GM12875 (cell line): ENCODE measurements around the gene EXT2.

Experiments
- H3K4me3 ChIP-seq: one replicate; pipeline ENCODE4 v1.5.1; 2011; ENCODE audit warnings: low read depth, low read length, control low read depth
- TF ChIP-seq, protein P1 (sequence below): IDR thresholded peaks from 2 replicates; pipeline ENCODE4 v1.5.1; 2011; ENCODE audit warnings: low read depth, mild to moderate bottlenecking, control low read depth, inconsistent platforms, low read length, moderate library complexity, borderline replicate concordance; ENCODE audit not compliant: insufficient read depth

Gene EXT2

DNA sequence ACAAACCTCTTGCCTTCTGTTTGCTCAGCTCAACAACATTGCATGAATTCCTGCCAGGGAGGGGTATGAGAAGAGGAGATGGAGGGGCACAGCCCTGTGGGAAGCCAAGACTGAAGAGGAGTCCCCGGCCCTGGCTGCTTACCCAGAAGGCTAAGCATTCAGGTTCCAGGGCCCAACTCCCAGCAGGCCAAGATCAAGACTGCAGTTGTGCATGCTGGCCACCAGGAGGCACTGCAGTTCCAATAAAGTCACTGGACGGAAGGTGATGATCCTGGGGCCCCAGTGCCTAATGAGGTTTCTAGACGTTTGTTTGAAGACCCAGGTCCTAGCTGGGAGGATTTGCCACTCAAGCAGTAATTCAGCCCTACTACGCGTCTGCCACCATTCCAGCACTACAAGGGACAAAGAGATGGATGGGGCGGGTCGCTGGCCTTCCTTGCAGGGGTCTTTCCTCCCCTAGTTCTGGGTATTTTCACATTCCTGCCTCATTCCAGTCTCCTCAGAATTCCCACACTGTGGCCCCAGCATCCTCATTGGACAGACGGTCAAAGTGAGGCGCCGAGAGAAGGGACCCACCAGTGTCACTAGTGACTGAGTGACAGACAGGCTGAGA, 190.9 kb downstream of the EXT2 start:
- H3K4me3 ChIP-seq, result no peak overlapping the region
- TF ChIP-seq, protein P1, sequence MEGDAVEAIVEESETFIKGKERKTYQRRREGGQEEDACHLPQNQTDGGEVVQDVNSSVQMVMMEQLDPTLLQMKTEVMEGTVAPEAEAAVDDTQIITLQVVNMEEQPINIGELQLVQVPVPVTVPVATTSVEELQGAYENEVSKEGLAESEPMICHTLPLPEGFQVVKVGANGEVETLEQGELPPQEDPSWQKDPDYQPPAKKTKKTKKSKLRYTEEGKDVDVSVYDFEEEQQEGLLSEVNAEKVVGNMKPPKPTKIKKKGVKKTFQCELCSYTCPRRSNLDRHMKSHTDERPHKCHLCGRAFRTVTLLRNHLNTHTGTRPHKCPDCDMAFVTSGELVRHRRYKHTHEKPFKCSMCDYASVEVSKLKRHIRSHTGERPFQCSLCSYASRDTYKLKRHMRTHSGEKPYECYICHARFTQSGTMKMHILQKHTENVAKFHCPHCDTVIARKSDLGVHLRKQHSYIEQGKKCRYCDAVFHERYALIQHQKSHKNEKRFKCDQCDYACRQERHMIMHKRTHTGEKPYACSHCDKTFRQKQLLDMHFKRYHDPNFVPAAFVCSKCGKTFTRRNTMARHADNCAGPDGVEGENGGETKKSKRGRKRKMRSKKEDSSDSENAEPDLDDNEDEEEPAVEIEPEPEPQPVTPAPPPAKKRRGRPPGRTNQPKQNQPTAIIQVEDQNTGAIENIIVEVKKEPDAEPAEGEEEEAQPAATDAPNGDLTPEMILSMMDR, result peak; percentile 94

DNA sequence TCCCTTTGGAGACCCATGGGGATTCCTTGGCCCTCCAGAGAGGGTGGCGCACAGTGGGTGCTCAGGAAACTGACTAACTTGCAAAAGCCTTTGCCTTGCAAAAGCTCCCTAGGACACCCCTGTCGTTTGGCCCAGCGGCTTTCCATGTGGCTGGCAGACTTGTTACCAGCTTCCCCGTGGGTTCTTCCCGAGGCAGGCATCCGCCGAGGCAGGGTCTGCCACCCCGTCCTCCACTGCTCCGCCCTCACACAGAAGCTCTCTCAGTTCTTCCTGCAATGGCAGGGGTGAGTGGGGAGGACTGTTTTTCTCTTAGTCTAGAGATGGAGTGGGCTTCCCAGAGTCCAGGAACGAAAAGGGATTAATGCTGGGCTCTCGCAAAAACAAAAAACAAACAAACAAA, 191.4 kb downstream of the EXT2 start:
- TF ChIP-seq, protein P1, result no peak

DNA sequence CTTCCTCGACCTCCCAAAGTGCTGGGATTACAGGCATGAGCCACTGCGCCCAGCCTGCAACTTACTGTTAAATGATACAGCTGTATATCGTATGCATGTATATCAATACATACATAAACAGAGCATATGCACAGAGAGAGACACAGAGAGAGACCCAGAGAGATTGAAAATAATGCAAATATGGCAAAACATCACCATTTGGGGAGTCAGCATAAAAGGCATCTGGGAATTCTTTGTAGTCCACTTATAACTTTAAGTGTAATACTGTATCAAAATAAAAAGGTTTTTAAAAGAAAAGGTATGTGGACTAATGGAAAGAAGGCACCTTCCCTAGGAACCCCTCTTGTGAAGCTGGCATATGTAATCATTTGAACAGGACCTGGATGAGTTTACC, 192.7 kb downstream of the EXT2 start:
- H3K4me3 ChIP-seq, result no peak overlapping the region
- TF ChIP-seq, protein P1, result no peak

More for the DNA sequence above, 191.4 kb downstream of the EXT2 start:
- no peak overlapping the region for H3K4me3 ChIP-seq

DNA sequence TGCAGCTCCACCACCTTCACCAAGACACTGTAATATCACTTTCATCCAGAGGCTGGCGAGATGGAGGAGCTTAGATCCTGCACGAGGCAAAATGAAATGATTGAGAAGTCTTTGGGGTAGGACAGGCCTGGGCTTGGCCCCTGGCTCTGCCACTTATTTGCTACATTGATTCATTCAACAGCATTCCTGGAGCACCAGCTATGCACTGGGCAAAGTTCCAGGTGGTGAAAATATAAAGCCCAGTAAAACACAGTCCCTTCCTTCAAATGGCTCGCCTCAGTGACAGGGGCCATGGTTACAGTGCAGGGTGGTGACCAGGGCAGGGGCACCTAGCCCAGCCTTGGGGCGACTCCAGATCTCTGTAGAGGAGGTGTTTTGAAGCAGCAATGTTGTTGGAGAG, 194.7 kb downstream of the EXT2 start:
- TF ChIP-seq, protein P1, result no peak
- no peak overlapping the region for H3K4me3 ChIP-seq
